GM10266 (cell line): ENCODE measurements around the gene KPNB1.

Source experiments
- DNase-seq: peaks from one replicate; pipeline ENCODE4 v3.0.0; 2012; ENCODE audit errors: extremely low spot score
- CTCF ChIP-seq: IDR thresholded peaks from 2 replicates; pipeline ENCODE4 v1.5.1; 2012; ENCODE audit warnings: mild to moderate bottlenecking, low read depth; ENCODE audit not compliant: control insufficient read depth, insufficient read depth; ENCODE audit errors: missing control alignments

The KPNB1 gene

GRCh38 chr17:47615766-47616424 lies 33.8 kb upstream of the KPNB1 start:
- TF ChIP-seq CTCF, result peak; percentile 54
- DNase-seq, result peak; percentile 30

- DNase-seq, result no peak
- no peak for TF ChIP-seq CTCF
Observed at GRCh38 chr17:47618410-47618809, 31.3 kb upstream of the KPNB1 start.

- no peak for DNase-seq
- TF ChIP-seq CTCF, result no peak
Observed at GRCh38 chr17:47620503-47621245, 29.0 kb upstream of the KPNB1 start.

- TF ChIP-seq CTCF, result no peak
- DNase-seq, result no peak
Observed at GRCh38 chr17:47621293-47622179, 28.2 kb upstream of the KPNB1 start.

GRCh38 chr17:47622180-47622549 lies 27.6 kb upstream of the KPNB1 start:
- DNase-seq, result no peak
- no peak for TF ChIP-seq CTCF

GRCh38 chr17:47624727-47625068 lies 25.0 kb upstream of the KPNB1 start:
- TF ChIP-seq CTCF, result no peak
- DNase-seq, result no peak
